ENCODE measurements around the gene SAV1.

The SAV1 gene

GRCh38 chr14:50607181-50607580 lies 60.9 kb downstream of the SAV1 start:
- DNase-seq (ENCODE audit: low spot score) = no peak

GRCh38 chr14:50606468-50606867 lies 61.6 kb downstream of the SAV1 start:
- no peak for DNase-seq (ENCODE audit: low spot score)

- no peak for DNase-seq (ENCODE audit: low spot score)
These were observed 62.3 kb downstream of the SAV1 start for GRCh38 chr14:50605766-50606165.

DNA sequence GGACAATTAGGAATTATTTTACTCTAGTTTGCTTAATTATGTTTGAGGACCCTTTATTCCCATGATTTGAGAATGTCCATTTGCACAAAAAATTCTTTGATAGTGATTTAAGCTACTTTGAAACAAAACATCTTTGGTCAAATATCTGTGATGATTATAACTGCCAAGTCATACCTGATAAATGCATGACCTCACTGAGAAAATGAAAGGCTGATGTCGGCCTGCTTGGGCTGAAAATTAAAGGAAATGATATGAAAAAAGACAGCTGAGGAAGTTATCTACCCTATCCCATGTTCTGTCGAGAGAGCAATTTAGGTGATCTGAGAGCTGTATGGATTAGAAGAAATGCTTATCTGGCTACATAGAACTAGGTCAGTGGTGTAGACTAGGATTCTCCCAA lies 64.5 kb downstream of the SAV1 start:
- DNase-seq (ENCODE audit: low spot score) = no peak

DNA sequence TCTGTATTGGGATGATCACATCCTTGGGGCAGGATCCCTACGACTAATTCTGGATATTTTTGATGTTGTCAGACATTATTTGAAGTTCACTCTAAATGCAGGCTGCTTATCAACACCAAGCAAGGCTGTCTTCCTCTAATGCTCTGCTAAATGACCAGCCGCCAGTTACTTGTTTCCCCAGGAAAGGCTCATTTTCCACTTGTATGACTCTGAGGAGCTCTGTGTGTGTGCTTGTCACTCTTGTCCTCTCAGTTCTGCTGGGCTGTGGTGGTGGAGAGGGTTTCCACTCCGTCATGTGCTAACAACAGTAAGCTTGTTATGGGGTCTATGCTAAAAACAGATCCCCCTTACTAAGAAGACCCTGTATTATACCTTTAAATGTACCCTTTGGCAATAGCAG lies 66.1 kb downstream of the SAV1 start:
- DNase-seq (ENCODE audit: low spot score) = no peak

- DNase-seq (ENCODE audit: low spot score) = no peak
These were observed 66.7 kb downstream of the SAV1 start for GRCh38 chr14:50601394-50601793.

DNA sequence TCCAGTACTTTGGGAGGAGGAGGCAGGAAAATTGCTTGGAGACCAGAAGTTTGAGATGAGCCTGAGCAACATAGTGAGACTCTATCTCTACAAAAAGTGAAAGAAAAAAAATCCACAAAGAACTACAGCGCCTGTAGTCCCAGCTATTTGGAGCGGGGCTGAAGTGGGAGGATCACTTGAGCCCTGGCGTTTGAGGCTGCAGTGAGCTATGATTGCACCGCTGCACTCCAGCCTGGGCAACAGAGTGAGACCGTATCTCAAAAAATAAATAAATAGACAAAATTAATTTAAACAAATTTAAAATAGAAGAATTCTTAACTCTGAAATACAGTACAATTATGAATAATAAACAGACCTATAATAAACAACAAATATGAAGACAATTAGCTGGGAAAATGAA lies 67.3 kb downstream of the SAV1 start:
- DNase-seq (ENCODE audit: low spot score) = no peak

GRCh38 chr14:50599700-50600444 lies 68.2 kb downstream of the SAV1 start:
- no peak for DNase-seq (ENCODE audit: low spot score)

DNA sequence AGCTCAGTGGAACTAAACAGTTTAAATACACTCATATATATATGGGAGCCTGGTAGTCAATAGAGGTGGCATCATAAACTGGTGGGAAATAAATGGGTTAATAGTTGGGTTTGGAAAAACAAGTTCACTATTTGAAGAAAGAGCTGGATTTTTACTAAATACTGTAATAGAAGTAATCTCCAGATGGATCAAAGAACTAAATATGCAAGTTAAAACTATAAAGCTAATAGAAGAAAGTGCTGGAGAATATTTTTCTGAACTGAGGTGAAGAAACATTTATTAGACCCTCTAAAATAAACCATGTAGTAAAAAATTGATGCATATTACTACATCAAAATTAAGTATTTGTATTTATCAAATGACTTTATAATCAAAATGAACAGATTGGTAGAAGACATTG lies 69.3 kb downstream of the SAV1 start:
- DNase-seq (ENCODE audit: low spot score) = no peak

GRCh38 chr14:50594577-50595316 lies 73.4 kb downstream of the SAV1 start:
- DNase-seq (ENCODE audit: low spot score) = no peak

DNA sequence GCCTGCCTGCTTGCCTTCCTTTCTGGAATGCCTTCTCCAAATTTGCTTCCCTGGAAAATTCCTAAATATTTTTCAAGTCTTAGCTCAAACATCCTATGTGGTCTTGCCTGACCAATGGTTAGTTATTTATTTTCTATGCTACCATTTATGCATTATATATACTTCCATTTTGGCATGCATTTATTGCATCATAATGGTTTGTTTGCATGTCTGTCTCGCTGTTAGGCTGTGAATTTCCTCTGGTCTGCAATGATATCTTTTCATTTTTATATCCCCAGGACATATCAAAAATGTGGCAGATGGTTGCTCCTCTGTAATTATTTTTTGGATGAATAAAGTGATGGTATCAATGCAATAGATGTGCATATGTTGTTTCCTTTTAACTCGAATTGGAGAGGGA lies 77.6 kb downstream of the SAV1 start:
- DNase-seq (ENCODE audit: low spot score) = no peak
